GM23248 (cell line): ENCODE data around the gene MYEF2.

Experiments used
- EZH2 ChIP-seq: fragments of 200-600 bp; sonication (generic); IDR thresholded peaks from 2 replicates; pipeline ENCODE4 v1.6.1; 2018; ENCODE audit warnings: antibody characterized with exemption, mild to moderate bottlenecking; ENCODE audit not compliant: insufficient read depth, poor library complexity, severe bottlenecking
- EZH2phosphoT487 ChIP-seq: fragments of 200-600 bp; sonication (generic); IDR thresholded peaks from 2 replicates; pipeline ENCODE4 v1.6.1; 2018; ENCODE audit warnings: antibody characterized with exemption, moderate library complexity, mild to moderate bottlenecking, low read depth; ENCODE audit not compliant: insufficient read depth

GRCh38 chr15:48090115-48090514, 88.0 kb downstream of the MYEF2 start:
- TF ChIP-seq EZH2 (no peak), EZH2phosphoT487 (no peak)
